GM18861 (cell line): ENCODE data around the gene PSTPIP2.

Experiments used
- ATAC-seq: cut with Tn5 transposase; IDR thresholded peaks from one replicate; pipeline ENCODE4 v1.9.1; 2021; ENCODE audit not compliant: unreplicated experiment

PSTPIP2 gene

DNA sequence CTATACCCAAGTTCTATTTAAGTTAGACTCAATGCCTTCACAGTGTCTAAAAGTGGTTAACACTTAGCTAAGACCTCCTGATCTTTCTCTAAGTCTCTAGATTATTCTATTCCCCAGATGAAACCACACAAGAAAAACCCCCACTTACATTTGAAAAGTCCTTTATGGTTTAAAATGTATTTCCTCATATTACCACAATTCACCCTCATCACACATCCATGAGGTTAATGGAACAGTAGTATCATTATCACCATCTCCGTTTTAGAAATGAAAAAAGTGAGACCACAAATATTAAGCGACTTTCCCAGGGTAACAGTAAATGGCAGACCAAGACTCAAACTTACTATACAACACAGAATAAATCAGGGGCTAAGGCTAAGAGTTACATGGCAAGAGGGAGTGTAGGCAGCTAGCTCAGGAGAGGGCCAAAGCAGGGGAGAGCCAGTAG is 133.5 kb downstream of the PSTPIP2 start:
- no peak for ATAC-seq

- no peak for ATAC-seq
Measured at GRCh38 chr18:45935591-45936335, 136.3 kb downstream of the PSTPIP2 start.
